Astrocyte (in vitro differentiated cells and primary cell): ENCODE measurements around the gene PCDHGA10. TPM values are rescaled to one million over a fixed set of nuclear protein-coding genes. Genes with fewer than 3 reads are reported as not detected.

Experiments used
- DNase-seq: peaks from one replicate; pipeline ENCODE4 v3.0.0-alpha.2; 2010; ENCODE audit warnings: low read depth
- FAIRE-seq: peaks from 2 replicates; lab custom pipeline; 2011; peaks lifted over from hg19 to GRCh38; lab: Jason Lieb, UNC
- H2AFZ ChIP-seq: 2 replicates; pipeline ENCODE4 v1.6.0; 2012; ENCODE audit warnings: low read depth, low read length, inconsistent platforms
- H3K27ac ChIP-seq: 2 replicates; pipeline ENCODE4 v1.5.1; 2011; ENCODE audit warnings: low read depth, low read length, inconsistent platforms
- H3K27me3 ChIP-seq: 2 replicates; pipeline ENCODE4 v1.6.0; 2011; ENCODE audit warnings: low read length, inconsistent platforms; ENCODE audit not compliant: insufficient read depth
- H3K36me3 ChIP-seq: 2 replicates; pipeline ENCODE4 v1.5.1; 2011; ENCODE audit warnings: low read length, inconsistent platforms; ENCODE audit not compliant: insufficient read depth
- H3K4me1 ChIP-seq: 2 replicates; pipeline ENCODE4 v1.5.1; 2011; ENCODE audit warnings: low read length, inconsistent platforms; ENCODE audit not compliant: insufficient read depth
- H3K4me2 ChIP-seq: 2 replicates; pipeline ENCODE4 v1.6.0; 2012; ENCODE audit warnings: low read length, inconsistent platforms
- H3K4me3 ChIP-seq: 2 replicates; pipeline ENCODE4 v1.5.1; 2011; ENCODE audit warnings: low read depth, mild to moderate bottlenecking, low read length, inconsistent platforms; ENCODE audit not compliant: insufficient read depth
- H3K79me2 ChIP-seq: 2 replicates; pipeline ENCODE4 v1.6.0; 2012; ENCODE audit warnings: mild to moderate bottlenecking, low read length, inconsistent platforms; ENCODE audit not compliant: insufficient read depth
- H3K9ac ChIP-seq: 2 replicates; pipeline ENCODE4 v1.6.0; 2012; ENCODE audit warnings: mild to moderate bottlenecking, low read length, inconsistent platforms
- H3K9me3 ChIP-seq: 2 replicates; pipeline ENCODE4 v1.5.1; 2012; ENCODE audit warnings: low read depth, mild to moderate bottlenecking, low read length, inconsistent platforms; ENCODE audit not compliant: insufficient read depth
- H4K20me1 ChIP-seq: 2 replicates; pipeline ENCODE4 v1.6.0; 2012; ENCODE audit warnings: low read length, inconsistent platforms; ENCODE audit not compliant: insufficient read depth
- H3K27ac Mint-ChIP-seq: one replicate; pipeline ENCODE4 v1.8.0; 2021; ENCODE audit warnings: mild to moderate bottlenecking, mixed read lengths; ENCODE audit not compliant: unreplicated experiment
- H3K27me3 Mint-ChIP-seq: one replicate; pipeline ENCODE4 v1.8.0; 2021; ENCODE audit warnings: low read depth, mixed read lengths; ENCODE audit not compliant: unreplicated experiment
- H3K36me3 Mint-ChIP-seq: one replicate; pipeline ENCODE4 v1.8.0; 2021; ENCODE audit warnings: low read depth, mixed read lengths; ENCODE audit not compliant: unreplicated experiment
- H3K4me1 Mint-ChIP-seq: one replicate; pipeline ENCODE4 v1.8.0; 2021; ENCODE audit warnings: low read depth, mixed read lengths; ENCODE audit not compliant: unreplicated experiment
- H3K4me3 Mint-ChIP-seq: one replicate; pipeline ENCODE4 v1.8.0; 2021; ENCODE audit warnings: mild to moderate bottlenecking, moderate library complexity, mixed read lengths; ENCODE audit not compliant: unreplicated experiment
- H3K9me3 Mint-ChIP-seq: one replicate; pipeline ENCODE4 v1.8.0; 2021; ENCODE audit warnings: mild to moderate bottlenecking, mixed read lengths; ENCODE audit not compliant: unreplicated experiment
- CTCF ChIP-seq: IDR thresholded peaks from 2 replicates; pipeline ENCODE4 v1.5.1; 2011; ENCODE audit warnings: low read depth, mild to moderate bottlenecking, inconsistent platforms, low read length, moderate library complexity; ENCODE audit not compliant: insufficient read depth
- EZH2 ChIP-seq: IDR thresholded peaks from 2 replicates; pipeline ENCODE4 v1.6.1; 2012; ENCODE audit warnings: mild to moderate bottlenecking, low read length, inconsistent platforms; ENCODE audit not compliant: insufficient read depth
- total RNA-seq: library from RNA; stranded (reverse); gene quantifications from 2 replicates; pipeline ENCODE4 v1.2.1, GENCODE V29; 2021

The PCDHGA10 gene
- total RNA-seq, 1 donor from 2014 or later: 34.0 TPM

GRCh38 chr5:141434006-141434405 lies 21.2 kb downstream of the PCDHGA10 start:
- TF ChIP-seq CTCF (no peak), EZH2 (no peak)
- no peak overlapping the region for H3K27ac Mint-ChIP-seq
- no peaks in the 10 kb centered on the region for H3K27me3 ChIP-seq
- H3K36me3 Mint-ChIP-seq: peaks cover 33% of the 10 kb centered on the region
- H3K36me3 ChIP-seq: no peaks in the 10 kb centered on the region
- H3K4me3 ChIP-seq: no peak overlapping the region
- H3K27ac ChIP-seq: no peak overlapping the region
- H3K79me2 ChIP-seq: peaks cover 12% of the 10 kb centered on the region
- H3K4me1 Mint-ChIP-seq: no peaks in the 10 kb centered on the region
- DNase-seq: no peak
- H3K27me3 Mint-ChIP-seq: no peaks in the 10 kb centered on the region
- peaks cover 20% of the 10 kb centered on the region for H3K9me3 ChIP-seq
- no peak overlapping the region for H3K4me2 ChIP-seq
- FAIRE-seq: no peak
- H3K9ac ChIP-seq: no peak overlapping the region
- H3K9me3 Mint-ChIP-seq: peaks cover 20% of the 10 kb centered on the region
- no peaks in the 10 kb centered on the region for H3K4me1 ChIP-seq
- H4K20me1 ChIP-seq: no peaks in the 10 kb centered on the region
- H2AFZ ChIP-seq: no peak overlapping the region
- no peak overlapping the region for H3K4me3 Mint-ChIP-seq

GRCh38 chr5:141437221-141437620 lies 24.4 kb downstream of the PCDHGA10 start:
- no peaks in the 10 kb centered on the region for H3K27me3 Mint-ChIP-seq
- peaks cover 5% of the 10 kb centered on the region for H3K4me1 Mint-ChIP-seq
- no peak overlapping the region for H3K27ac Mint-ChIP-seq
- no peak overlapping the region for H2AFZ ChIP-seq
- TF ChIP-seq EZH2: no peak
- no peak for TF ChIP-seq CTCF
- H3K9ac ChIP-seq: no peak overlapping the region
- peaks cover 12% of the 10 kb centered on the region for H3K79me2 ChIP-seq
- FAIRE-seq (peak; percentile 47), DNase-seq (no peak)
- peaks cover 1% of the 10 kb centered on the region for H4K20me1 ChIP-seq
- peaks cover 32% of the 10 kb centered on the region for H3K36me3 Mint-ChIP-seq
- H3K27ac ChIP-seq: no peak overlapping the region
- no peaks in the 10 kb centered on the region for H3K36me3 ChIP-seq
- H3K4me1 ChIP-seq: no peaks in the 10 kb centered on the region
- H3K4me3 Mint-ChIP-seq: no peak overlapping the region
- no peaks in the 10 kb centered on the region for H3K27me3 ChIP-seq
- H3K9me3 ChIP-seq: peaks cover 9% of the 10 kb centered on the region
- H3K4me2 ChIP-seq: peak overlapping the region; percentile 0
- H3K9me3 Mint-ChIP-seq: peaks cover under 1% of the 10 kb centered on the region
- no peak overlapping the region for H3K4me3 ChIP-seq

GRCh38 chr5:141439411-141440141 lies 26.8 kb downstream of the PCDHGA10 start:
- Mint-ChIP-seq H3K4me1 (peaks cover 5% of the 10 kb centered on the region), H3K27me3 (no peaks in the 10 kb centered on the region), H3K4me3 (no peak overlapping the region), H3K9me3 (no peaks in the 10 kb centered on the region), H3K36me3 (peaks cover 21% of the 10 kb centered on the region), H3K27ac (no peak overlapping the region)
- Histone ChIP-seq H3K9ac (no peak overlapping the region), H3K36me3 (no peaks in the 10 kb centered on the region), H4K20me1 (peaks cover 4% of the 10 kb centered on the region), H3K79me2 (peaks cover 13% of the 10 kb centered on the region), H3K27me3 (no peaks in the 10 kb centered on the region), H3K4me2 (no peak overlapping the region), H3K27ac (no peak overlapping the region), H2AFZ (no peak overlapping the region), H3K9me3 (peaks cover 8% of the 10 kb centered on the region), H3K4me1 (no peaks in the 10 kb centered on the region), H3K4me3 (no peak overlapping the region)
- FAIRE-seq: no peak
- peak; percentile 38 for DNase-seq
- TF ChIP-seq EZH2: no peak
- peak; percentile 11 for TF ChIP-seq CTCF
